GM19240 (cell line): ENCODE data around the gene AKT3.
"Not testable (repeated sequence)": the region's sequence is repeated elsewhere in the genome, so short reads cannot be mapped to it uniquely, and the experiment has no call there.

Source experiments
- DNase-seq: peaks from one replicate; pipeline ENCODE4 v3.0.0; 2011; ENCODE audit warnings: low spot score; ENCODE audit not compliant: insufficient read length

The AKT3 gene

GRCh38 chr1:243609698-243610097, 240.3 kb downstream of the AKT3 start:
- DNase-seq = no peak

DNA sequence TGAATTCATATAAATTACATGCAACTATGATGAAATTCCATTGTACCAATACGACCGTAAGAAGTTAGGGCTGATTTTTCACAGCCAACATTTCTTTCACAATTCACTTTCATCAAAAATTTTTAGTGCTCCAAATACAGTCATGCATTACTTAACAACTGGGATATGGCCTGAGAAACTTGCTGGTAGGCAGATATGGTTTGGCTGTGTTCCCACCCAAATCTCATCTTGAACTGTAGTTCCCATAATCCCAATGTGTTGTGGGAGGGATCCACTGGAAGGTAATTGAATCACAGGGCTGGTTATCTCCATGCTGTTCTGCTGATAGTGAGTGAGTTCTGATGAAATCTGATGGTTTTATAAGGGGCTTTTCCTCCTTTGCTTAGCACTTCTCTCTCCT, 244.4 kb downstream of the AKT3 start:
- no peak for DNase-seq

- no peak for DNase-seq
Observed at GRCh38 chr1:243601720-243602119, 248.3 kb downstream of the AKT3 start.

DNA sequence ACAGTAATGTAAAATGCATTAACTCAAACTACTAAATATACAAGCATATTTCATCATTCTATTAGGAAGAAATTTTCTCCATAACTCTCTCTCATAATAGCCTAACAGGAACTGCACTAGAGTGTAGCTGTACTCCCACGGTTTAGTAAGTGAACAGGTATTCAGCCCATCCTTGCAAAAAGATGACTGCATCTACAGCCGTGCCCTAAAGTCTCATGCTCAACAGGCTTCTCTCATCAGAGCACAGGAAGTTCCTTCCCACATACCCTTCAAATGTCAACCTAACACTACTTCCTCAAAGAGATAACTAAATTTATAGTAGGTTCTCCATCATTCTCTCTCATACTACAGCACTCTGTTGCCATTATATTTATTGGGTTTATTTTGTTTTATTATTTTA, 251.6 kb downstream of the AKT3 start:
- no peak for DNase-seq

GRCh38 chr1:243597383-243597782, 252.7 kb downstream of the AKT3 start:
- no peak for DNase-seq

- DNase-seq = peak; percentile 1
Observed at GRCh38 chr1:243596431-243597062, 253.5 kb downstream of the AKT3 start.

DNA sequence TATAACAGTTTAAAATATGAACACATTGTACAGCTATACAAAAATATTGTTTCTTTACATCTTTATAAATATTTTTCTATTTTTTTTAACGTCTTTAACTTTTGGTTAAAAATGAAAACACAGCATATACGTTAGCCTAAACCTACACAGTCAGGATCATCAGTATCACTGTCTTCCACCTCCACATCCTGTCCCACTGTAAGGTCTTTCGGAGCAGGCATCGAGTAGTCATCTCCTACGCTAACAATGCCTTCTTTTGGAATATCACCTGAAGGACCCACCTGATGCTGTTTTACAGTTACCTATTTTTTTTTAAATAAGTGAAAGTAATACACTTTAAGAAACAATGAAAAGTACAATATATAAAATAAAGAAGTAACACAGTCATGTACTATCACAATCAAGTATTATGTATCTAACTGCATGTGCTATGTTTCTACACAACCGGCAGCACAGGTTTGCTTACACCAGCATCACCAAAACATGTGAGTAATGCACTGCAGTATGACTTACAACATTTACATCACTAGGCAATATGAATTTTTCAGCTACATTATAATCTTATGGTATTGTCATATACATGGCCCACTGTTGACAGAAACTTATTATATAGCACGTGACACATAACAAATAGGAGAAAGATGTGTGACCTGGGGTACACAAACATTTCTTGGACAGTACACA, 254.4 kb downstream of the AKT3 start:
- DNase-seq = no peak

DNA sequence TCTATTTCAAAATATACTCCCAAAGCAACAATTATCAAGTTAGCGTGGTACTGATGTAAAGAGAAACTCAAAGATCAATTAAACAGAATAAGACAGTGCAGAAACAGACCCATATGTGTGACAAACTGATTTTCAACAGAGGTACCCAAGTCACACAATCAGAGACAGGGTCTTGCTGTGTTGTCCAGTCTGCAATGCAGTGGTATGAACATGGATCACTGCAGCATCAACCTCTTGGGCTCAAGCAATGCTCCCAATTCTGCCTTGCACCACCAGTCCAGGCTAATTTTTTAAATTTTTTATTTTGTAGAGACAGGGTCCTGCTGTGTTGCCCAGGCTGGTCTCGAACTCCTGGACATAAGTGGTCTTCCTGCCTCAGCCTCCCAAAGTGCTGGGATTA, 255.6 kb downstream of the AKT3 start:
- no peak for DNase-seq

DNA sequence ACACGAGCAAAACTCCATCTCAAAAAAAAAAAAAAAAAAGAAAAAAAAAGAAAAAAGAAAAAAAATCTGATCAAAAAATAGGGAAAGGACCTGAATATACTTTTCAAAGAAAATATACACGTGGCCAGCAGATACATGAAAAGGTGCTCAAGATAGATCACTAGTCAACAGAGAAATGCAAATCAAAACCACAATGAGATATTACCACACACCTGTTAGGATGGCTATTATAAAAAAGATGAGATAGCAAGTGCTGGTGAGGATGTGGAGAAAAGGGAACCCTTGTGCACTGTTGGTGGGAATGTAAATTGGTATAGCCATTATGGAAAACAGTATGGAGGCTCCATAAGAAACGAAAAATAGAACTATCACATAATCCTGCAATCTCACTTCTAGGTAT, 260.8 kb downstream of the AKT3 start:
- DNase-seq = not testable (repeated sequence)

DNA sequence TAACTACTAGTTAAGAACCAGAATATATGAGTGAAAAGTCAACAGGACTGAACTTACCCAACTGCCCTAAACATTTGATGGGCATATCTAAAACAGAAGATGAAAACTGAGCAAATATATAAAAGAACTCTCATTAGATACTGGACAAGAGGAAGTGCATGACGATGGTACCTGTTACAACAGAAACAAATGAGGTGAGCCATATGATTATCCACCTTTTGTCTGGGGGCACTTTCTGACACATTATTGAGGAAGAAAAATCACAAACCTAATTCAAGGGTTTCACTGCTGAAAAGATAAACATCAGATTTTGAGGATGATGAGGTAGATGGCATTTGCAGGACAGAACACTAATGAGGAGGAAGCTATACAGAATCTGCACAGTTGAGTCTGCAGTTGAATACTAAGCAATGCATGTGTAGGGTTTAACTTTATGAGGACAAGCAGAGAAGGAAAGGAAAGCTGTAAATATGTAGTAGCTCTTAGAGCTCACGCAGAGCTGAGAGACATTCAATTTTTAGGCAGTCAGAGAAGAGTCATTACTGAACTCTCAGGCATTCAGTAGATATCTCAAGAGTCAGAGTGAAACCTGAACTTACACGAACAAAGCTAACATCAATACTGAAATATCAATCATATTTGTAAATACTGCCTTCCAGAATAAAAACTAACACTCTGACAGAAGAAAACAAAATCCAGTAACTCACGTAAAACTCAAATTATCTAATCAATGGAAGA, 262.1 kb downstream of the AKT3 start:
- peak; percentile 14 for DNase-seq

DNA sequence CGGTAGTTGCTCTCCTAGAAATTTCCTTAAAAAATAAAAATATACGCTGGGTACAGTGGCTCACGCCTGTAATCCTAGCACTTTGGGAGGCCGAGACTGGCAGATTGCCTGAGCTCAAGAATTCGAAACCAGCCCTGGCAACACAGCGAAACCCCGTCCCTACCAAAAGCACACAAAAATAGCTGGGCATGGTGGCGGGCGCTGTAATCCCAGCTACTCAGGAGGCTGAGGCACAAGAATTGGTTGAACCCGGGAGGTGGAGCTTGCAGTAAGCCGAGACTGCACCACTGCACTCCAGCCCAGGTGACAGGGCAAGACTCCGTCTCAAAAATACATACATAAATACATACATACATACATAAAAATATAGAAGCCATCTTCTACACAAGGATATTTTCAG, 262.8 kb downstream of the AKT3 start:
- no peak for DNase-seq

- DNase-seq = no peak
Observed at GRCh38 chr1:243585982-243586381, 264.1 kb downstream of the AKT3 start.

DNA sequence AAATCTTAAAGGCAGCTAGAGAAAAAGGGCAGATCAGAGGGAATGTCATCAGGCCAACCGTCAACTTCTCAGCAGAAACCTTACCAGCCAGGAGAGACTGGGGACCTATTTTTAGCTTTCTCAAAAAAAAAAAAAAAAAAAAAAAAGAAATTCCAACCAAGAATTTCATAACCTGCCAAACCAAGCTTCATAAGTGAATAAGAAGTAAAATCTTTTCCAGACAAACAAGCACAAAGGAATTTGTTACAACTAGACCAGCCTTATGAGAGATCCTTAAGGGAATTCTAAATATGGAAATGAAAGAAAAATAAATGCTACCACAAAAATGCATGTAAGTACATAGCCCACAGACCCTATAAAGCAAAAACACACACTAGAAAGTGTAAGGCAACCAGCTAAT, 267.7 kb downstream of the AKT3 start:
- DNase-seq = no peak

DNA sequence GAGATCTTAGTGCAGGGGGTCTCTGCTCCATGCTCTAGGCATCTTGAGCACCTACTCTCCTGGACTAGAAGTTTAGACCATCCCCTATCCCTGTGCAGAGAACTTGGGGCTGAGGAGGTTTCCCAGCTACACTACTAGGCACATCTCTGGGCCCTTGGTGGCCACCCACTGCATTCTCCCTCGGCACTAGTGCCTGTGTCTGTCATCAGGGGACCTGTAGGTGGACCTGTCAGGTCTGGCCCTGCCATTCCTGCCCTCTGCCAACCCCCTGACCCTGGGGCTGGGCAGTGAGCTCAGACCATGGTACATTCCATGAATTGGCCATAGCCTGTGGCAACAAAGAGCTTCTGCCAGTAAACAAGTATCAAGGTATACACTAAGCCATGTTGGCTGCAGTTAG, 269.1 kb downstream of the AKT3 start:
- DNase-seq = no peak

GRCh38 chr1:243580072-243580471, 270.0 kb downstream of the AKT3 start:
- DNase-seq = no peak

DNA sequence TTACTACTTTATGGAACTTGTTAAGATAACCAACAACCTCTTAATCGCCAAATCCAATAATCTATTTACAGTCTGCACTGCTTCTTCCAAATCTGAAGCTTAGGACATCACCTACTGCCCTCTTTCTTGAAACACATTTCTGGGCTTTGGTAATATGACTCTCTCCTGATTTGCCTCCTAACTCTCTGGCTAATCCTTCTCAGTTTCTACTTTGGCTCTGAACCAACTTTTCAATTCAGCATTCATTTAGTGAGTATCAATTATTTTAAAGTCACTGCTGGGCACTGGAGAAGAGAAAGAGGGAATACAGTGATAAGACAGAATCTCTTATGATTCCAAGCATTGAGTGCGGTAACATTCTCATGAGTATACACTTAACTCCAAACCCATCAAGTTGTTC, 275.0 kb downstream of the AKT3 start:
- no peak for DNase-seq

DNA sequence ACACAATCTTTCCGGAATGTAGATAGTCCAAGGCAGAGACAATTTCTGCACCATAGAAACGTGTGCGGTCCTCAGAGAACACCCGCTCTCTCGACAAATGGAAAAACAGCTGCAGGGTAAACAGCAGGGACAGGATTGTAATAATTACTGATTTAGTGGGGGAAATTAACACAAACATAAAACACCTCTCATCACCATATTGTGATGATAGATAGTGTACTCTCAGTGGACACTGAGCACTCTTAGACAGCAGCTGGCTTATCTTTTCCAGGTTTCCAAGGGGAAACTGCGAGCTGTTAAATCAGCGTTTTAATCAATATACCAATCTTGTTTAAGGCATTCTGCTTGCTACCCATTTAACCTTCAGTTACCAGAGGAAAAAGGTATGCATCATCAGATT, 277.1 kb downstream of the AKT3 start:
- no peak for DNase-seq

DNA sequence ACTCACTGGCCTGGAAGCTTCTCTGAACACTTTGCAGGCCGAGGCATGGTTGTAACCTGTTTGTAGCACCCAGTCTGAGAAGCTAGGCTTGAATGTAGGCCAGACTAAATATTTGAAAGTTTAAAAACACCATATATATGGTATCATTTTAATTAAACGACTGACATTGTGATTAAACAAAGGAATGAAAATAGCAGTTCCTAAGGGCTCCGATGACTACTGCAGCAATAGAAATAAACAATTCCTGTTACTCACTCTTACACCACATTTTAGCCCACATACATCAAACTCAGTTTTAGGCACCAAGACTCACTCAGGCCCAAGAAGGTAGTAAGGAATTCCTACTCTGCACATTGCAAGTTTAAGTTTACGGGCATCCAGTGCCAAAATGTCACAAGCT, 281.2 kb downstream of the AKT3 start:
- DNase-seq = no peak

DNA sequence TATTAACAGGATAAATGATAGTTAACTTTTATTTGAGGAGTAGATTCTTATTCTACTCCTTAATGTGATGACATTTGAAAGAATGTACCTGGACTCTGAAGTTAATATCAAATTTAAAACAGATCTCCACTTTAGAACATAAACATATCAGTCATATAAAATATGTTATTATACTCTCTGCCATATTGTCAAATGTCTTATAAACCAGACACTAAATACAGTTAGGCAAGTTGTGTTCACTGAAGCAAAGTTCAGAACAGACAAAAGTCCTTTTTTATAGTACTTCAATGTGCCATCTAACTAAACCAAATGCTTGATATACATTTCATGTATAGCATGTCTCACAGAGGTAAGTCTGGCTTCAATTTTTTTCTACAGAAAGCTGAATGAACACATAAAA, 285.2 kb downstream of the AKT3 start:
- DNase-seq = no peak

GRCh38 chr1:243563732-243564131, 286.3 kb downstream of the AKT3 start:
- DNase-seq = no peak

GRCh38 chr1:243562473-243562872, 287.6 kb downstream of the AKT3 start:
- DNase-seq = no peak

DNA sequence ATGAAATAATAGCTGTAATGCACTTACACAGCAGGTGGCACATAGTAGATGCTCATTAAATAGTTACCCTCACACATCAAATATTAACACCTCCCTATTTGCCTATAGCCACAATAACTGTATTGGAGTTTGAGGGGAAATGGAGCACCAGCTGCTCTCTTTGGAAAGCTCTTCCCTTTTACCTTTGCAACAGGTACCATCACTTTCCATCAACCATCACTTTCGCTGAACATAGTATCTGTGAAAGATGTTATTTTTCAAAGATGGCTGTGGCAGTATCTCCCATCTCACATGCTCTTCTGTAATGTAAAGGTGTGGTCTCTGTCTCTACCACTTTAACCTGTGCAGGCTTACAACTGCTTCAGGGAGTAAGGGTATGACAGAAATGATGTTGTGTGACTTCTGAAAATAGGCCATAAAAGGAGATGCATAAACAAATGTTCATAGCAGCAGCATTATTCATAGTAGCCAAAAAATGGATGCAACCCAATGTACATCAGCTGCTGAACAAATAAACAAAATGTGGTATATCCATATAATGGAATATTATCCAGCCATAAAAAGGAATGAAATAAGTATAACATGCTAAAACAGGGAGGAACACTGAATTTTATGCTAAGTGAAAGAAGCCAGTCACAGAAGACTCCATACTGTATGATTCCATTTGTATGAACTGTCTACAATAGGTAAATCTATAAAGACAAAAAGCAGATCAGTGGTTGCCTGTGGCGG, 288.3 kb downstream of the AKT3 start:
- DNase-seq = no peak
